ENCODE results near the gene CHST14.
A peak's percentile ranks its signal among the peaks of the same experiment; 100 is the strongest.

Gene CHST14

DNA sequence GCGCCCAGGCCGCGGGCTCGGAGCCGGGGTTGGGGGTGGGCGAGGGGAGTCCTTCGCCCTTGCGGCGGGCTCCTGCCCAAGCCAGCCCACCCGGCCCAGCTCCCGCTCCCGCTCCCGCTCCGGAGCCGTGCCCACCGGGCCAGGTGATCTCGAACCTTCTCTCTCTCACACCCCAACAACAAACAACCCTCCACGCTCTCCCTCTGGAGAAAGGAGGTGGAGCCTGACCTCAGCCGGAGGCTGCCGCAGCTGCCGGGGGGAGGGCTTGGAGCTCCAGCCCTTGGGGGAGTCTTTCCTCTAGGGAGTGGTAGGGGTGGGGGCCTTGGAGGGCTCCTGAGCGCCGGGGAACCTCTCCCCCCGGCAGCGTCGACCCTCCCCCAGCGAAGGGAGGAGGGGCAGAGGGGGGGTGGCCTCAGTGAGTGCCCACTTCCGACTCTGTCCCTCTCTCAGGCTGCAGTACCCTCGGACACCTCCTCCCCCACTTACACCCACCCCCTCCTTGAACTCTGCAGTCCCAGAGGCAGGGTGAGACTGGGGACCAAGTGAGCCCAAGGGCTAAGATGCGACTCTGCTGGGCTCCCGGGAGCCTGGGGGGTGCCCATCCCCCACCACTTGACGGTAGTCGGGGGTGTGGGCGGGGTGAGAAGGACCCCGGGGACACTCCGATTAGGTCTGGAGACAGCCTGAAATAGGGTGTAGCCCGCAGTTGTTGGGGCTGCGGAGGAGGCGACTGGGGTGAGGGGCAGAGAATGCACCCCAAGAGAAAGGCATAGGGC is 34.5 kb upstream of the CHST14 start:
- DNase-seq = peak; percentile 50
- H3K27me3 ChIP-seq = no peaks in the 10 kb centered on the region
- no peak for TF ChIP-seq CTCF (IDR thresholded peaks at IDR 0.05; ENCODE audit: low read depth, low read length)
- H3K36me3 ChIP-seq = no peaks in the 10 kb centered on the region
- H3K4me1 ChIP-seq = 0 out of 2 replicates have a peak, but pooled peaks cover 12% of the 10 kb centered on the region
- H3K4me3 ChIP-seq (ENCODE audit: low read depth, low read length) = peak overlapping the region; percentile 61
- H3K9me3 ChIP-seq = no peaks in the 10 kb centered on the region

DNA sequence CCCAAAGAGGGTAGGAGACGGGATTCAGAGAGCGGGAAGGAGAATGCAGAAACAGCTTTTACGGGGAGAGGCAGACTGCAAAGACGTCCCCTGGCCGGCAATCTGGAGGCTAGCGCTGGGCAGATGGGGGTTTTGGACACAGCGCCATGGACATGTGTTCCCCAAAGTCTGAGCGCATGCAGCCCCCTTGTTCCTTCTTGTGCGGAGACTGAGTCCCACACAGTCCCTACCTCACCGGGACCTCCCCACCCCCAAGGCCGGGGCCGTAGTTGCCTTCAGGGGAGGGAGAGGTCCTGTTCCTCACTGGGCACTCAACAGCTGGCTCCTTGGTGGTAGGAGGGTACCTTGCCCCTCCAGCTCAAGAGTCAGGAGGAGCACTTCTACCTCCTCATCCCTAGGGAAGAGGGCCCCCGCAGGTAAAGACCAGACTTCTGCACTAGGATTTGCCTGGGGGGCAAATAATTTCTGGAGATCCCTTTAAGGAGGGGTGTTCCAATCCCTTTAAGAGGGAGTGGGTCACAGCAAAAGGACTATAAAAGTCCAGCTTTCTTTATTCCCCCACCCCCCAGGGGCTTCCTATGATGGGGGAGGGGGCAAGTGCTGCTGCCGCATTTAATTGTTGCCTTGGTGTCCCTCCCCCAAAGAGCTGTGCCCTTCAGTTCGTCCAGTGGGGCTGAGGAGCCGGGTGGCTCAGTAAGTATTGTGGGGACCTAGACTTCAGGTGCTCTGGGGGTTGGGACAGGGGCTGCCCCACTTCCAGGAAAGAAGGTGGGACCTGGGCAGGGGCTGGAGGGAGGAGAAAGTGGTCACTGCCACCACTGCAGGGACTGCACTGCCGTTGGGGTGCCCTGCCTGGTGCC is 33.7 kb upstream of the CHST14 start:
- DNase-seq = no peak
- Histone ChIP-seq H3K36me3 (no peaks in the 10 kb centered on the region), H3K9me3 (no peaks in the 10 kb centered on the region), H3K4me3 (ENCODE audit: low read depth, low read length) (peak overlapping the region; percentile 61), H3K4me1 (0 out of 2 replicates have a peak, but pooled peaks cover 12% of the 10 kb centered on the region), H3K27me3 (no peaks in the 10 kb centered on the region)
- TF ChIP-seq CTCF (IDR thresholded peaks at IDR 0.05; ENCODE audit: low read depth, low read length) = no peak

- no peak for TF ChIP-seq CTCF (IDR thresholded peaks at IDR 0.05; ENCODE audit: low read depth, low read length)
- Histone ChIP-seq H3K9me3 (no peaks in the 10 kb centered on the region), H3K4me3 (ENCODE audit: low read depth, low read length) (no peak overlapping the region), H3K27me3 (no peaks in the 10 kb centered on the region), H3K4me1 (peaks cover 12% of the 10 kb centered on the region; the same call in 1 of the 2 replicates), H3K36me3 (no peaks in the 10 kb centered on the region)
- DNase-seq = no peak
Observed at GRCh38 chr15:40437752-40438687, 32.8 kb upstream of the CHST14 start.

DNA sequence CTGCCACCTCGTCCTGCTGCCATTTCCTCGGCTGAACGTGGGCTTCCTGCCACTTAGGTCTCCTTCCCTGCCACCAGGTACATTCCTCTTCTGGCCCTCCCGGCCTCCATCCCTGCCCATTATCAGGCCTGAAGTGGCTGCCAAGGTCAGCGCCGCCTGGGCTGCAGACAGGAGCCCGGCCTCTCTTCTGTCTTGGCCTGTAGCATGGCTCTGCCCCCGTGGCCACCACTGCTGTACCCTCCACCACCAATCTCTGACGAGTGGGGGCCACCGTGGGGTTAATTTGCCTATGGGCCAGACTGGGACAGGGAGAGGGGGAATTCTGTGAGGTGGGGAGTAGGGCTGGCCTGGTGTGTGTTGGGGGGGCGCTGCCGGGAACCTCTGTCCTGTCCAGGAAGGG is 32.1 kb upstream of the CHST14 start:
- Histone ChIP-seq H3K9me3 (no peaks in the 10 kb centered on the region), H3K4me1 (peaks cover 12% of the 10 kb centered on the region; the same call in 1 of the 2 replicates), H3K27me3 (no peaks in the 10 kb centered on the region), H3K36me3 (no peaks in the 10 kb centered on the region), H3K4me3 (ENCODE audit: low read depth, low read length) (no peak overlapping the region)
- no peak for DNase-seq
- no peak for TF ChIP-seq CTCF (IDR thresholded peaks at IDR 0.05; ENCODE audit: low read depth, low read length)

DNA sequence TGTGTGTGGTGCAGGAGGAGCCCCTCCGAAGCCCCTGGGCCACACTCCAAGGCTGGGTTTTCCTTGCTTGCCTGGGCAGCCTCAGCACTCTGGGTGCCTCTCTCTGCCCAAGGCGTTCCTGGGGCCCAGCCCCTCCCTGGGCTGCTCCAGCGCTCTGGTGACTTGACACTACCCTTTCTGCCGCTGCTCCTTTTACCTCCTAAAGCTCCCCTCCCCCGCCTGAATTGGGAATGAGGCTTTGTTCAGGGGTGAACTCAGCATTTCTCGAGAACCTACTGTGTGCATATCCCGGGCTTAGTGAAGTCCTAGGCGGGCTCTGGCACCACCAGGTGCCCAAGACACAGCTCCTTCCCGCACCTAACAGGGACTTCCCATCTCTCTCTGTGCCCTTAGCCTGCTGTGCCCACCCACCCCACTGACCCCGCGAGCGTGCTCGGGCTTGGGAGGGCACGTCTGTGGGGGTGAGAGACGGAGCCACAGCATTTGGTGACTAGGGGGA is 31.3 kb upstream of the CHST14 start:
- DNase-seq = no peak
- peaks cover 12% of the 10 kb centered on the region; the same call in 1 of the 2 replicates for H3K4me1 ChIP-seq
- H3K4me3 ChIP-seq (ENCODE audit: low read depth, low read length) = peak overlapping the region; percentile 72
- TF ChIP-seq CTCF (IDR thresholded peaks at IDR 0.05; ENCODE audit: low read depth, low read length) = no peak
- no peaks in the 10 kb centered on the region for H3K9me3 ChIP-seq
- no peaks in the 10 kb centered on the region for H3K27me3 ChIP-seq
- no peaks in the 10 kb centered on the region for H3K36me3 ChIP-seq

Data from BE2C (cell line).